Stomach smooth muscle (tissue), 2 donors: ENCODE results near the gene ZNF93.
"Not testable (repeated sequence)": the region's sequence is repeated elsewhere in the genome, so short reads cannot be mapped to it uniquely, and the experiment has no call there.

Experiments
- H3K27ac ChIP-seq: one replicate; pipeline ENCODE4 v1.7.0; 2013; ENCODE audit warnings: mild to moderate bottlenecking, low read length, inconsistent platforms
- H3K27me3 ChIP-seq, 2 donors: one replicate each; pipeline ENCODE4 v1.7.0; 2013; ENCODE audit warnings: low read length in 2 of 2; ENCODE audit not compliant: insufficient read depth in 2 of 2, control insufficient read depth in 1 of 2
- H3K36me3 ChIP-seq, 2 donors: one replicate each; pipeline ENCODE4 v1.7.0; 2013; ENCODE audit warnings: low read length in 2 of 2; ENCODE audit not compliant: control insufficient read depth in 2 of 2, insufficient read depth in 2 of 2
- H3K4me1 ChIP-seq: one replicate; pipeline ENCODE4 v1.7.0; 2013; ENCODE audit warnings: low read length; ENCODE audit not compliant: control insufficient read depth, insufficient read depth
- H3K4me3 ChIP-seq, 2 donors: one replicate each; pipeline ENCODE4 v1.7.0; 2013; ENCODE audit warnings: low read length in 2 of 2
- H3K9ac ChIP-seq, 2 donors: one replicate each; pipeline ENCODE4 v1.7.0; 2013; ENCODE audit warnings: low read length in 2 of 2, mild to moderate bottlenecking in 1 of 2
- H3K9me3 ChIP-seq, 2 donors: one replicate each; pipeline ENCODE4 v1.7.0; 2013; ENCODE audit warnings: low read length in 2 of 2; ENCODE audit not compliant: control insufficient read depth in 2 of 2
- donor health status: healthy.
- donor health status: Pancreatic carcinoma.

Gene ZNF93

GRCh38 chr19:19938449-19938848 lies 37.7 kb downstream of the ZNF93 start:
- H3K9me3 ChIP-seq = peaks cover 6% of the 10 kb centered on the region in 2 donors

GRCh38 chr19:19943848-19944582 lies 43.3 kb downstream of the ZNF93 start:
- no peak overlapping the region for H3K4me3 ChIP-seq
- peaks cover 7 to 9% of the 10 kb centered on the region in 2 donors for H3K27me3 ChIP-seq
- no peaks in the 10 kb centered on the region for H3K36me3 ChIP-seq
- no peaks in the 10 kb centered on the region for H3K9me3 ChIP-seq
- H3K4me1 ChIP-seq = no peaks in the 10 kb centered on the region
- H3K27ac ChIP-seq = no peak overlapping the region
- no peak overlapping the region for H3K9ac ChIP-seq

More at GRCh38 chr19:19938449-19938848, 37.7 kb downstream of the ZNF93 start:
- Histone ChIP-seq H3K36me3 (peaks cover 0 to 6% of the 10 kb centered on the region in 2 donors), H3K27ac (no peak overlapping the region), H3K9ac (no peak overlapping the region), H3K4me3 (no peak overlapping the region), H3K27me3 (no peaks in the 10 kb centered on the region), H3K4me1 (no peaks in the 10 kb centered on the region)

GRCh38 chr19:19944583-19944880 lies 43.8 kb downstream of the ZNF93 start:
- no peak overlapping the region for H3K9ac ChIP-seq
- H3K27me3 ChIP-seq = peaks cover 7 to 11% of the 10 kb centered on the region in 2 donors
- no peaks in the 10 kb centered on the region for H3K4me1 ChIP-seq
- no peak overlapping the region for H3K27ac ChIP-seq
- no peak overlapping the region for H3K4me3 ChIP-seq
- H3K36me3 ChIP-seq = no peaks in the 10 kb centered on the region
- no peaks in the 10 kb centered on the region for H3K9me3 ChIP-seq

- H3K9me3 ChIP-seq = no peaks in the 10 kb centered on the region
- H3K4me3 ChIP-seq = no peak overlapping the region
- H3K4me1 ChIP-seq = no peaks in the 10 kb centered on the region
- H3K27ac ChIP-seq = no peak overlapping the region
- H3K27me3 ChIP-seq = peaks cover 7 to 12% of the 10 kb centered on the region in 2 donors
- H3K36me3 ChIP-seq = no peaks in the 10 kb centered on the region
- no peak overlapping the region for H3K9ac ChIP-seq
Measured at GRCh38 chr19:19946226-19946625, 45.5 kb downstream of the ZNF93 start.

DNA sequence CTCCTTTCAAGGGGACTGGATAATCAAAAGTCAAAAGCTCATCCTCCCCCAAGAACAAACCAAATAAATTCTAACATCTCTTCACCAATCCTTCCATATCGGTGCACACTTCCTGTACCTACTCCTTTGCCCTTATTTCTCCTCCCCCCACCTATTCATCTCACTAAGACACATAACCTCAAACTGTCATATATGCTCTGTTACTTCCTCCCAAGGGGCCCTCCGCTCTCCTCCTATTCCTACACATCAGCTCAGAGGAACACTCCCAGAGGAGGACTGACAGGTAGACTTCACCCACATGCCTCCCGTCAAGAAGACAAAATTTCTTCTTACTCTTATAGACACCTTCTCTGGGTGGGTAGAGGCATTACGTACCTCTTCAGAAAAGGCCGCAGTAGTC lies 48.1 kb downstream of the ZNF93 start:
- Histone ChIP-seq H3K27me3 (peaks cover 7 to 12% of the 10 kb centered on the region in 2 donors), H3K9ac (no peak overlapping the region), H3K36me3 (no peaks in the 10 kb centered on the region), H3K4me1 (no peaks in the 10 kb centered on the region), H3K27ac (no peak overlapping the region), H3K4me3 (no peak overlapping the region), H3K9me3 (no peaks in the 10 kb centered on the region)

DNA sequence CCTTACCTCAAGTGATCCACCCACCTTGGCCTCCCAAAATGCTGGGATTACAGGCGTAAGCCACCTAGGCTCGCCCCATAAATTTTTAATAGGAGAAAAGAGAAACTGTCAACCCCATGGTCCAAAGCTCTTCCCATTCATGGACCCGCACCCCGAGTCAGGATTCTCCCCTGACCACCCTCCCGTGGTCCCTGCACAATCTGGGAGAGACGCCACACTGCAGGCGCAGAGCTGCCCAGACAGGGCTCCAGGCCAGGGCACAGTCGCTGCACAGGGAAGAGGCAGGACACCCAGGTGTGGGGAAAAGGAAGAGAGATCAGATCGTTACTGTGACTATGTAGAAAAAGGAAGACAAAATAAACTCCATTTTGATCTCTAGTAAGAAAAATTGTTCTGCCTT lies 54.5 kb downstream of the ZNF93 start:
- Histone ChIP-seq H3K27ac (no peak overlapping the region), H3K9ac (no peak overlapping the region), H3K4me3 (no peak overlapping the region), H3K4me1 (no peaks in the 10 kb centered on the region), H3K9me3 (no peaks in the 10 kb centered on the region), H3K27me3 (peaks cover 0 to 4% of the 10 kb centered on the region in 2 donors), H3K36me3 (no peaks in the 10 kb centered on the region)

DNA sequence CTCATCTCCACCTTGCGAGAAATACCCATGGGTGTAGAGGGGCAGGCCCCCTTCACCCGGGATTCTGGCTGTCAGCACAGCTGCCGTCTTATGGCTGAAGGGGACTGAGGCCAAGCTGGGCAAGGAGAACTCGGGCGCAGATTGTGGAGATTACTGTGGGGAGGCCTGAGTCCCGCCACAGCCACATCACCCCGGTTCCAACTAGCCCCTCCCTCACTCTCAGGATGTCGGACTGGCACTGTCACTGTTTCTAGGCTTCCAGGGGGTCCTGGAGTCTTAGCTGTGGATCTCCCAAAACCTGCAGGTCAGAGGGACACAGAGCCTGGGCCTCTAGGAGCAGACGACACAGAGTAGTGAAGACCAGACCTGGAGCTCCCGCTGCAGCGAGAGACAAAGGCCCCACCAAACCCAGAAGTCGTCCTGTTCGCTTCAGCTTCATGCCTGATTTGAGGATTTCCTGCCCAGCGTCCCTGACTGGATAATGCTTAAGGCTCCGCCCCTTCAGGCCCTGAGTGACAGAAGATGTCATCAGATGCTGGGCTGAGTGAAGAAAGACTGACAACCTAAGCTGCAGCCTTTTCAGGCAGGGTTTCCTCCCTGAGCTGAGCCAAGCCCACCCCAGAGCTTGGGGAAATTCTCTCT lies 55.8 kb downstream of the ZNF93 start:
- Histone ChIP-seq H3K9me3 (no peaks in the 10 kb centered on the region), H3K4me1 (no peaks in the 10 kb centered on the region), H3K27me3 (peaks cover 0 to 4% of the 10 kb centered on the region in 2 donors), H3K9ac (no peak overlapping the region), H3K27ac (no peak overlapping the region), H3K4me3 (no peak overlapping the region), H3K36me3 (no peaks in the 10 kb centered on the region)

- H3K27me3 ChIP-seq, H3K4me1 ChIP-seq, H3K36me3 ChIP-seq, H3K9me3 ChIP-seq, H3K9ac ChIP-seq, H3K27ac ChIP-seq, H3K4me3 ChIP-seq: not testable (repeated sequence)
Measured at GRCh38 chr19:19957766-19958165, 57.0 kb downstream of the ZNF93 start.

GRCh38 chr19:19959151-19959799 lies 58.5 kb downstream of the ZNF93 start:
- not testable (repeated sequence) for H3K36me3 ChIP-seq, H3K9ac ChIP-seq, H3K4me3 ChIP-seq, H3K27me3 ChIP-seq, H3K4me1 ChIP-seq, H3K9me3 ChIP-seq, H3K27ac ChIP-seq

DNA sequence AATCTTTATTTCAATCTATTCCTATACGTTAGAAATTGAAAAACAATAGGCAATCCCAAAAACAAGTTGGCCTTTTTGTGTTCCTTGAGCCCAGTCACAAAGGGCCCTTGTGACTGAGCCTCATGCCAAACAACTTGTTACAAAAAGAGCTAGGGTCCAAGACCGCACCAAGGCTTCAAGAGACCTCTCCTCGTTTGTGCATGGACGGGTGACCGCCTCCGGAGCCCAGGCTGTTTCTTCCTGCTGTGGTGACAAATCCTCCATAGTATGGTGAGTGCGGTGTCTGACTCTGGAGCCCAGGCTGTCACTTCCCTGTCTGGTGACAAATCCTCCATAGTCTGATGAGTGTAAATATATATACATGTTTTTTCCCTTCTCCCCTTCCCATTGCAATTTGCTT lies 63.7 kb downstream of the ZNF93 start:
- Histone ChIP-seq H3K36me3 (no peaks in the 10 kb centered on the region), H3K27ac (no peak overlapping the region), H3K4me1 (no peaks in the 10 kb centered on the region), H3K9ac (no peak overlapping the region), H3K4me3 (no peak overlapping the region), H3K9me3 (peaks cover 0 to 9% of the 10 kb centered on the region in 2 donors), H3K27me3 (no peaks in the 10 kb centered on the region)

- not testable (repeated sequence) for H3K9me3 ChIP-seq, H3K9ac ChIP-seq, H3K36me3 ChIP-seq, H3K4me1 ChIP-seq, H3K4me3 ChIP-seq, H3K27me3 ChIP-seq, H3K27ac ChIP-seq
Measured at GRCh38 chr19:19966126-19966525, 65.4 kb downstream of the ZNF93 start.
